HG02610 (cell line): ENCODE results near the gene SLC30A7.
"Not testable (repeated sequence)": the region's sequence is repeated elsewhere in the genome, so short reads cannot be mapped to it uniquely, and the experiment has no call there.

Experiments used
- ATAC-seq: cut with Tn5 transposase; IDR thresholded peaks from one replicate; pipeline ENCODE4 v1.9.1; 2021; ENCODE audit warnings: mild to moderate bottlenecking, moderate library complexity; ENCODE audit not compliant: unreplicated experiment

SLC30A7 gene

GRCh38 chr1:100933555-100933954 is 37.7 kb downstream of the SLC30A7 start:
- ATAC-seq, result not testable (repeated sequence)

DNA sequence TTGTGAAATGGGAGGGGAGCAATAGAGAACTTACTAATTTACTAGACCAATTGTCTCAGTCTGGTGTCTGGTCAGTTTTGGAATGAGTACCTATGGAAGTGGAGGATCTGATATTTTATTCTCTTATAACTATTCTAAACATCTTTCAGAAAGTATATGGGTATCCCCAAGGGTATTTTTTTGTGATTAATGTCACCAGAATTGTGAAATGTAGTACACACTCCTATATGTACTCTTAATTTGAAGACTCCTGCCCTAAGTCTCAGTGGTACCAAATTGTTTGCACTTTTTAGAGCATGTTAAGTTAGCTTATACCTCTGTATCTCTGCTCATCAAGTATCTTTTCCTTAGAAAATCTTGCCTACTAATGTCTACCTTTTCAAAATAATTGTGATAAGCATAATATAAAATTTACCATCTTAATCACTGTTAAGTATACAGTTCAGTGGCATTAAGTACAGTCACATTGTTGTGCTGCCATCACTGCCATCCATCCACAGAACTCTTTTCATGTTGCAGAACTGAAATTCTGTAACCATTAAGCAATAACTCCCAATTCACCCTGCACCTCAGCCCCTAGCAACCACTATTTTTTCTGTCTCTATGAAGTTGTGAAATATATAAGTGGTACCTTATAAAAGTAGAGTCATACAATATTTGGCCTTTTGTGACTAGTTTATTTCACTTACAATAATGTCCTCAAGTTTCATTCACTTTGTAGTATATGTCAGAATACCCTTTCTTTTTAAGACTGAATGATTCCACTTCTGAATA is 40.5 kb downstream of the SLC30A7 start:
- no peak for ATAC-seq

DNA sequence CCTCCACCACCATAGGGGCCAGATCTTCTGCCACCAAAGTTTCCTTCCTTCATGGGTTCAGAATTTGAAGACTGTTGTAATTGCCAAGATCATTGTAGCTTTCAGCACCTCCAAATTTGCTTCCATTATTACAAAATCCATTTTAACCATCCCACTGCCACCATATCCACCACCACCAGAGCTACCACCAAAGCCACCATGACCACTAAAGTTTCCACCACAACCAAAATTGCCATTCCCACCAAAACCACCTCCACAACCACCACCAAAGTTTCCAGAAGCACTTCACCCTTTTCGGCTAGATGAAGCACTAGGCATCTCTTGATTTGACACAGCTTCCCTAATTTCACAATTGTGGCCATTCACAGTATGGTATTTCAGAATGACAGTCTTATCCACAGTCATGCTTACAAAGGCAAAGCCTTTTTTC is 45.2 kb downstream of the SLC30A7 start:
- ATAC-seq, result peak; percentile 90

GRCh38 chr1:100941580-100942216 is 45.8 kb downstream of the SLC30A7 start:
- ATAC-seq, result no peak

DNA sequence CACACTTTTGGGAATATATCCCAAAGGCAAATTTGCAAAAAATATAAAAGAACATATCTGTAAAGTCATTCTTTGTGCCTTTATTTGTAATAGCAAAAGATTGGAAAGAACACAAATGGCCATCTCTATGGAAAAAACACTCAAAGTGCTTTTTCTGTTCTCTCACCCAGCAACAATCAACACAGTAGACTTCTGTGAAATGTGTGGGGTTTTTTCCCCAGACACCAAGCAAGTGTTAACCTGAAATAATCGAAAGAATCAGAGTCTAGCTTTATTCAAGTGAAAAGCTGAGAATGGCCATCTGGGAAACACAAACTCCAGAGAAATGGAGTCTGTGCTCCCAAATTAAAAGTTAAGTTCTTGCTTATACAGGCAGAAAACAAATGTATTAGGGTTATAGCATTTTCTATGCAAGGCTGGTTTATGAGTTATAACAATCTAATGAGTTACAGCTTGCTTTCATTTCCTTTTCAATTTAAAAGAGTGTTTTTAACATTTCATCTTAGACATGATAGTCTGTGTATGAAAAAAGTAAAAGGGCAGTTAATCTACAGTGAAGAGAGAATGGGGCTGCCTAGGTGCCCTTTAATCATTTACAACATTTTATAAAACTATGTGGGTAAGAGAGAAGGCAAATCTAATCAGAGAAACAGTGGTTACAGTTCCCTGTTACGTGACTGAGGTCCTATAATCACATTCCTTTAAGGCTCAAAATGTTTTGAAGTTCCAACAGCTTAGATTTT is 46.6 kb downstream of the SLC30A7 start:
- ATAC-seq, result no peak

DNA sequence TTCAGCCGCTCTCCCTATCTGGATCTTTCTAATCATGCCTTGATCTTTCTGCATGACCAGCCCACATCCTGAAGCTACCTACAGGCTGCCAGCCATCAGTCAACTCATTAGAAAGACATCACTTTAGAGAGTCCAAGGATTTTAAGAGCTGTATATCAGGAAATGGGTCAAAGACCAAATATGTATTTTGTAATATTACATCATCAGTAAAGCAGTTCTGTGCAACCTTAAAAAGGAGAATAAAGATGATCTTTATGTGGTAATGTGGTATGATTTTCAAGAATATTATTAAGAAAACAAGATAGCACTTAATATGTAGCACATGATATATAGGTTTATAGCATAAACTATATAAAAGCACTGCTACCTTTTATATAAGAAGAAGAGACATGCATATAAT is 47.6 kb downstream of the SLC30A7 start:
- no peak for ATAC-seq

DNA sequence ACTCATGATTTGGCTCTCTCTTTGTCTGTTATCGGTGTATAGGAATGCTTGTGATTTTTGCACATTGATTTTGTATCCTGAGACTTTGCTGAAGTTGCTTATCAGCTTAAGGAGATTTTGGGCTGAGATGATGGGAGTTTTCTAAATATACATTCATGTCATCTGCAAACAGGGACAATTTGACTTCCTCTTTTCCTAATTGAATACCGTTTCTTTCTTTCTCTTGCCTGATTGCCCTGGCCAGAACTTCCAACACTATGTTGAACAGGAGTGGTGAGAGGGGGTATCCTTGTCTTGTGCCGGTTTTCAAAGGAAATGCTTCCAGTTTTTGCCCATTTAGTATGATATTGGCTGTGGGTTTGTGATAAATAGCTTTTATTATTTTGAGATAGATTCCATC is 50.2 kb downstream of the SLC30A7 start:
- ATAC-seq, result not testable (repeated sequence)

DNA sequence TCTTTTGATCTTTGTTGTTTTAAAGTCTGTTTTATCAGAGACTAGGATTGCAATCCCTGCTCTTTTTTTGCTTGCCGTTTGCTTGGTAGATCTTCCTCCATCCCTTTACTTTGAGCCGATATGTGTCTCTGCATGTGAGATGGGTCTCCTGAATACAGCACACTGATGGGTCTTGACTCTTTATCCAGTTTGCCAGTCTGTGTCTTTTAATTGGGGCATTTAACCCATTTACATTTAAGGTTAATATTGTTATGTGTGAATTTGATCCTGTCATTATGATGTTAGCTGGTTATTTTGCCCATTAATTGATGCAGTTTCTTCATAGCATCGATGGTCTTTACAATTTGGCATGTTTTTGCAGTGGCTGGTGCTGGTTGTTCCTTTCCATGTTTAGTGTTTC is 51.9 kb downstream of the SLC30A7 start:
- ATAC-seq, result not testable (repeated sequence)

DNA sequence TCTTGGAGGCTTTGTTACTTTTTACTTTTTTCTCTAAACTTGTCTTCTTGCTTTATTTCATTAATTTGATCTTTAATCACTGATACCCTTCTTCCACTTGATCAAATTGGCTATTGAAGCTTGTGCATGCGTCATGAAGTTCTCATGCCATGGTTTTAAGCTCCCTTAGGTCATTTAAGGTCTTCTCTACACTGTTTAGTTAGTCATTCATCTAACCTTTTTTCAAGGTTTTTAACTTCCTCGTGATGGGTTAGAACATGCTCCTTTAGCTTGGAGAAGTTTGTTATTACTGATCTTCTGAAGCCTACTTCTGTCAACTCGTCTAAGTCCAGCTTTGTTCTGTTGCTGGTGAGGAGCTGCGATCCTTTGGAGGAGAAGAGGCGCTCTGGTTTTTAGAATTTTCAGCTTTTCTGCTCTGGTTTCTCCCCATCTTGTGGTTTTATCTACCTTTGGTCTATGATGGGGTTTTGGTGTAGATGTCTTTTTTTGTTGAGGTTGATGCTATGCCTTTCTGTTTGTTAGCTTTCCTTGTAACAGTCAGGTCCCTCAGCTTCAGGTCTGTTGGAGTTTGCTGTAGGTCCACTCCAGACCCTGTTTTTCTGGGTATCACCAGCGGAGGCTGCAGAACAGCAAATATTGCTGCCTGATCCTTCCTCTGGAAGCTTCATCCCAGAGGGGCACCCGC is 53.0 kb downstream of the SLC30A7 start:
- ATAC-seq, result not testable (repeated sequence)

- peak; percentile 63 for ATAC-seq
Measured at GRCh38 chr1:100949515-100950158, 53.7 kb downstream of the SLC30A7 start.

DNA sequence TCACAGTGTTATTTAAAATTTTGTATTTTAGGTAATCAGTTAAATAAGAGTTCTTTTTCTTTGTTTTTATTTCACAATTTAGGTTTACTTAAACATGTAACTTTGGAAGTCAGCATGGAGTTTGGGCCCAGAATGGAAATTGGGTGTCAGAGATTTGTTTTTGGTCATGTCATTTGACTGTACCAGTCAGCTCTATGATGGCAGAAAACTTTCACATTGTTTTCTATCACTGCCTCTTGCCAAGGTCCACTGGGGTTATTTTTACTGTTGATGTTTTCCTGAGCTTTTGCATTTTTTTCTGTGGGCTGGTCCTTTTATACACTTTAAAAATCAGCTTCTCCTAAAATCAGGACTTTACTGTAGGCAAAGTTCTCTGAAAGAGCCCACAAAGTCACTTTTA is 54.4 kb downstream of the SLC30A7 start:
- no peak for ATAC-seq

- no peak for ATAC-seq
Measured at GRCh38 chr1:100950781-100951180, 54.9 kb downstream of the SLC30A7 start.

- no peak for ATAC-seq
Measured at GRCh38 chr1:100952104-100952745, 56.3 kb downstream of the SLC30A7 start.

GRCh38 chr1:100952970-100953369 is 57.1 kb downstream of the SLC30A7 start:
- not testable (repeated sequence) for ATAC-seq

GRCh38 chr1:100953960-100954730 is 58.3 kb downstream of the SLC30A7 start:
- no peak for ATAC-seq

DNA sequence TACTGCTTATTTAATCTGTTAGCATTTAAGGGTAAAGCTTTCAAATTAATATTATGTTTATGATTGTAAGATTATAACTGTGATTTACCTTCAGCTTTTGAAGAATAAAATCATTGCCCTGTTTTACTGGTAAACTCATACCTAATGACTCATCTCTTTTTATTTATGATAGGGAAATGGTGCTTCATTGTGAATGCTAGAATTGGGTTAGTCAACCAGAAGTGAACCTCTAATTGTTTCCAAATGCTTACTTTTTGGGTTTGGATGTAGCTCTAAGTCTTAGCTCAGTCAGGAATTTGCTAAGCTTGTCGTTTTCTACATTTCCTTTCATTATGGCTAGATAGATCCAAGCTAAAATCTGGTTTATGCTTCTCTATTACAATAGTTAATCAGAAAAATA is 59.4 kb downstream of the SLC30A7 start:
- no peak for ATAC-seq

- ATAC-seq, result no peak
Measured at GRCh38 chr1:100959502-100960060, 63.7 kb downstream of the SLC30A7 start.

- no peak for ATAC-seq
Measured at GRCh38 chr1:100960098-100960497, 64.2 kb downstream of the SLC30A7 start.

DNA sequence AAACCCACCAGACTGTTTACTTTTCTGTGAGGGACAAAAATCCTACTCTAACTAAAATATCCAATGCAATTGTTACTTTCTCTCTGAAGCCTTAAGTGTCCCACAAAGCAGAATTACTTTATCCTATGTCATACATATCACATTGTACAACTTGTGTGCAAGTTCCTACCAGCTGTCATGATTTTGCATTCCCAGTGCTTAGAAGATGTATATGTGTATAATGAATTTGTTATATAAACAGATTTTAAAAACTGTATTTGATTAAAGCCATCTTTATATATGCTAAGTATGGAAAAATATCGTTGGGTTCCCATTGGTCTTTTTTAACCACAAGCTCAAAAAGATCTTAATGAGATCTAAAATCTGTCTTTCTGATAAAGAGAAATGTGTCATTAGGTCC is 72.7 kb downstream of the SLC30A7 start:
- no peak for ATAC-seq
